Fibroblast of peridontal ligament (primary cell): Measurements from ENCODE around the gene MIEF1.
A peak's percentile ranks its signal among the peaks of the same experiment; 100 is the strongest.
"Not testable (repeated sequence)": the region's sequence is repeated elsewhere in the genome, so short reads cannot be mapped to it uniquely, and the experiment has no call there.

Experiments used
- DNase-seq: peaks from one replicate; pipeline ENCODE4 v3.0.0-alpha.2; 2010; ENCODE audit errors: extremely low read depth

MIEF1 gene

DNA sequence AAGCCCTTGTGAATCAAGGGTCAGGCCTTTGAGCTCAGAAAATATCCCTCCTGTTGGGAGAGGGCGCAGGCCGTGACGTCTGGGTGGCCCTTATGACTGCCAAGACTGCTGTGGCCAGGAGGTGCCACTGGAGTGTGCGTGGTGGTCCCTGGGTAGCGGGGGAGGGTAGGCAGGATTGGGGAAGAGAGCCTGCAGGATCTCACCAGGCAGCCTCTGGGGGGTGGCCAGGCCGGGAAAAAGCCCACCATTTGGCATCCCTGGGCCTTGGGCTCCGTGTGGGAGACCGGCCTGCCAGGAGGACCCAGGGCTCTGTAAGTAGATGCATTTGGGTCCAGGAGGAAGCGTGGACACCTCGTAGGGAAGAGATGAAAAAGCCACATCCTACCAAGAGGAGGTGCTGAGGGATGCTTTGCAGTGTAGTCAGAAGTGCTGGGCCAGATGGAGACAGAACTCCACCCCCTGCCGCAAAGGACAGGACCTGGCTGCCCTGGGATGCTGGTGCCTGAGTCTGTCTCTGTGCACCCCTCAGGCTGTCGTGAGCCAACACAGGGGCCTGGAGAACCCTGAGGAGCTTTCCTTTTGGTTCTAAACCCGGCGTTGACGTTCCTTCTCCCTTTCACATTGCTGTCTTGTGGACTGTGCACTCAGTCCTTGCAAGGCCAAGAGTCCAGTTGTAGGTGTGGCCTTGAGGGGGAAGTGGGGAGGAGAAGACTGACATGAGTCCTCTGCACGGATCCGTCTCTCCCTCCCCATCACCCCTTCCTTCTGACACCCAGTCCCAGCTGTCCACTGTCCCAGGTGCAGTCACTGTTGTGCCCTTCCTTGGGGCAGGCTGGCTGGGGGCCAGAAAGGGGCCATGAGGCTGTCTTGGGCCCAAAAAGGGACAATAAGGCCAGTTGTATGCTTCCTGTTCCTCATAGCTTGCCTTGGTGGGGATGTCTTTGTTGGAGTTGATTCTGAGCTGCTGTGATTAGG, 12.7 kb upstream of the MIEF1 start:
- DNase-seq, result no peak

DNA sequence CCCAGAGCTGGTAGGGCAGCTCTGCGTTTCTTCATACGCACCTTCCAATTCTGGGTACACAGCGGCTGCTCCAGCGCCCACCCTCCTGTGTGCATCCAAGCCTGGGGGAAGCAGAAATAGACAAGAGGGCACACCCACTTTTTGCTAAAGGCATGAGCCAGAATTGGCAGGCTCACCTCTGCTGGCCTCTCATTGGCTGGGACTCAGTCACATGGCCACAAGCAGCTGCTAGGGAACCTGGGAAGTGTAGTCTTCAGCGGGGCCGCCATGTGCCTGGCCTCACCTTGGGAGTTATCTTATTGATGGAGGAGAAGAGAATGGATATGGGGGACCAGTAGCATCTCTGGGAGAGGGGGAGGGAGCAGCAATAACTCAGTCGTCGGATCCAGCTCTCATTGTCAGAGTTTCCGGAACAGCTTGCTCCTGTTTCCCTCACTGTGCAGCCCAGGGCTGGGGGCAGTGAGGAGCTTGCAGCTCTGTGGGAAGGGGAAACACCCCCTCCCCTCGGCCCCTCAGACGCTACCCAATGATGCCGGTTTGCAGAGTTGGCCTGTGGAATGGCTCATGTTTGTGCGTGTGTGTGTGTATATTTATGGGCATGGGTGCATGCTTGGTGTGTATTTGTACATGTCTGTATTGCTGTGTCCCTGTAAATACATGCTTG, 11.8 kb upstream of the MIEF1 start:
- peak; percentile 57 for DNase-seq

- DNase-seq, result no peak
These were observed 11.0 kb upstream of the MIEF1 start for GRCh38 chr22:39490966-39491680.

DNA sequence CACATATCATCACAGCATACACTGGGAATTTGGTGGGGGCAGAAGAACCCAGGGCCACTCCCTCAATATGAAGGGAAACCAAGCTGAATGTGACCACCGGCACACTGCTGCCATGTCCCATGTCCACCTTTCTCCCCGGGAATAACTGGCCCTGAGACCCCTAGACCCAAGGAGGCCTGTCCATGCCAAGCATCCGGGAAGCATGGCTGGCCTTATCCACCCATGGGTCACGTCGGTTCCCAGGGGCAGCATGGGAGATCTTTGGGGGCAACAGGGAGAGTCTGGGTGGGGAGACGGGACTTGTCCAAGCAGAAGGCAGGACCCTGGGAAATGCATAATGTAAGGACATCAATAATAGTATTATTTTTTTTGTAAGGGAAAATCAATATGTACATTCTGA, 10.4 kb upstream of the MIEF1 start:
- no peak for DNase-seq

- no peak for DNase-seq
These were observed 9.9 kb upstream of the MIEF1 start for GRCh38 chr22:39492186-39492585.

DNA sequence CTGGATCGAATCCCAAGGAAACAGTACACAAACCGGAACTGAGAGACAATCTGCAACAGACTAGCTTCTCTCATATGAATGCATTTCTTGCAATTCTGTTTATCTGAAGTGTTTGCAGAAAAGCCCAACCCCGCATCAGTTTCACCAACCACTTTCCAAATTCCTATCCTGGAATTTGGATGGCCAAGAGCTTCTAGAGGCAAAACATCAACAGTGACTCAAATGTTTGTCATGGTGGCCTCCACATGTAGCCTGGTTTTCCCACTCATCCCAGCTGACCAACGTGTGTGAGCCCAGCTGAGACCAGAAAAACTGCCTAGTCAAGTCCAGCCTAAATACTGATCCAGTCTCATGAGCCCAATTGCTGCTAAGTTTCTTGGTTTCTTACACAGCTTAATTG, 8.3 kb upstream of the MIEF1 start:
- DNase-seq, result peak; percentile 92

DNA sequence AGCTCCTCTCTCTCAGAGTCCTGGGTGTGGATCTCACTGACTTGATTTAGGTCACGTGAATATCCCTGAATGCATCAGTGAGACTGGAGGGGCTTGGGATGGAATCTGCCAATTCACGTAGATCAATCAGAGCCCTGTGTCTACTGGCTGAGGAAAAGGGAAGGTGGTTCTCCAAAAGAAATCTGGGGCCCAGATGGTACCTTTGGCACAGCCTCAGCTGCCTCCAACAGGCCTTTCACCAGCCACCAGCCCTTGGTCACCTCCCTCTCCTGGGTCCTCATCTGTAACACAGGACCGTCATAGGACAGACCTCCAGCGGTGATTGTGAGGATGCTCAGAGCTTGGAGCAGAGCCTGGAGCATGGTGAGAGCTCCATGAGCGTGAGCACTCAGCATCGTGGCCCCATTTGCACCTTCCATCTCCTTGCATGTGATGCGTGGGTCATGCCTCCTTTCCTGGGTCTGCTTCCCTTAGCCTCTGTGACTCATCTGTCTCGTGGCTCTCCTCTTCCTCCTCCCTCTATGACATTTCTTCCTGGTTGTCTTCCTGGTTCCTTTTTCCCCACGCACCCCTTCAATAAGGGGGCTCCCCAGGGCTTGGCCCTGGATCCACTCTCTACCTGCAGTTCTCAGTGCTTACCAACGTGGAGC, 7.5 kb upstream of the MIEF1 start:
- DNase-seq, result no peak

DNA sequence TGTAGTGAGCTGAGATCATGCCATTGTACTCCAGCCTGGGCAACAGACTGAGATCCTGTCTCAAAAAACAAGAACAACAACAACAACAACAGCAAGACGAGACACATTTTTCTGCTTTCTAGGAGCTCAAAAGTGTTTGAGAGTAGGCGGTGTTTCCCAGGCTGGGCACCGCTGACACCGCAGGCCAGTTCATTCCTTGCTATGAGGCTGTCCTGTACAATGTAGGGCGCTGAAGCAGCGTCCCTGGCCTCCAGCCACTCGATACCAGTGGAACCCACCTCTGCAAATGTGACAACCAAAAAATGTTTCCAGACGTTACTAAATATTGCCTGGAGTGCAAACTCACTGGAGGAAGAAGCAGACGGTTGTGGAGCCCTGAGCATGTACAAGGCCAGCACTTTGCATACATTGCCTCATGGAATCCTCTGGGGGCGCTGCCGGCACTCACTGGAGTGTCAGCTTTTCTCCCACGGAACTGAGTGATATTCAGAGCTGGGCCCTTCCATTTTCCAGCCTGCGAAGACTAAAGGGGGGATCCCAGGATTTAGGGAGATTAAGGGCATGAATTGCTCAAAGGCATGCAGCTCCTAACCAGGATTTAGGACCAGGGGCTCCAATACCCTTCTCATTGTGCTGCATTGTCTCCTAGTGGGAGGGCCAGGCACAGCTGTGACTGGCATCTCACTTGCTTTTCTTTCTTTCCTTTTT, 5.8 kb upstream of the MIEF1 start:
- DNase-seq, result peak; percentile 64

- no peak for DNase-seq
These were observed 4.7 kb upstream of the MIEF1 start for GRCh38 chr22:39497429-39497828.

DNA sequence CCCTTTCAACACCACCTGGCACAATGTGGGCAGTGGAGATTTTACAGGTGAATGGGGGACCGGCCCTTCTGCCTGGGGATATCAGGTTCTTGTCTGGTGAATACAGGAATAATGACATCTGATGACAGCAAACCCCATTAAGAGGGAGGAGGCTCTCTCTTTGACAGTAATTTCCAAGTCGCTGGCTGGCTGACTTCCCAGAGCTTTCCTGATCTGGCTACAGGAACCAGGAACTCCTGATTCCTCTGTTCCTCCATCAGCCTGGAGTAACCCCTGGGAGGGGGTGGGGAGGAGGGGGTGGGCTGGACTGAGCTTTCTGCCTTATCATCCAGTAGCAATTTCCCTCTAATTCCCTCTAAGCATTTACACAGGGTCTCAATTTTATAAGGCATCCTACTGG, 3.7 kb upstream of the MIEF1 start:
- DNase-seq, result no peak

GRCh38 chr22:39498802-39499201, 3.3 kb upstream of the MIEF1 start:
- DNase-seq, result no peak

GRCh38 chr22:39500101-39500500, 2.0 kb upstream of the MIEF1 start:
- DNase-seq, result no peak

GRCh38 chr22:39501644-39502108, 414 bp upstream of the MIEF1 start:
- no peak for DNase-seq

DNA sequence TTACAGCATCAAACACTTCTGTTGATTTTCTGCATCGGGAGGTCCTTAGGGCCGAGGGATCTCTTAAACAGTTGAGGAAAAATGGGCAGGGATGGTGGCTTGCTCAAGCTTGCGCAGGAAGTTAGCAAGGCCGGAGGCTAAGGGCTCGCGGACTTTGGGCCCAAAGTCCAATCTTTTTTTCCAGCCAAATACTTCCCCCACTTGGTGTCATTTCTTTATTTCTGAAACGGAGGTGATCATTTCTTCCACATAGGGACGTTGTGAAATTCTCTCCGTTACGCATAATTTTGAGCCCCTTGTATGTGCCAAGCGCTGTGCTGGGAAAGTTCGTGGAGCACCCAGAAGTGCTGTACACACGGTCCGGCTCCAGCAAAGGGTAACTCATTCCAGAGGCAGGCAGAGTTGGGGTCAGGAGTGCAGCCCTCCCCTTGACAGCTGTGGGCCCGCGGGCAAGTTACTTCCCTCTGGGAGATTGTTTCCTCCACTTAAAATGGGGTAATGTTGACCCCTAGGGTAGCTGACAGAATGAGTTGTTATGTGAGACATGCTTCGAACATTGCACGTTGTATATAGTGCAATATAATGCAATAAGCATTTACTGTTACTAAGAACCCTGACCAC, 809 bp downstream of the MIEF1 start:
- DNase-seq, result peak; percentile 44

GRCh38 chr22:39503630-39504029, 1.5 kb downstream of the MIEF1 start:
- DNase-seq, result no peak

GRCh38 chr22:39504071-39504470, 2.0 kb downstream of the MIEF1 start:
- DNase-seq, result no peak

- not testable (repeated sequence) for DNase-seq
These were observed 4.9 kb downstream of the MIEF1 start for GRCh38 chr22:39507021-39507420.

DNA sequence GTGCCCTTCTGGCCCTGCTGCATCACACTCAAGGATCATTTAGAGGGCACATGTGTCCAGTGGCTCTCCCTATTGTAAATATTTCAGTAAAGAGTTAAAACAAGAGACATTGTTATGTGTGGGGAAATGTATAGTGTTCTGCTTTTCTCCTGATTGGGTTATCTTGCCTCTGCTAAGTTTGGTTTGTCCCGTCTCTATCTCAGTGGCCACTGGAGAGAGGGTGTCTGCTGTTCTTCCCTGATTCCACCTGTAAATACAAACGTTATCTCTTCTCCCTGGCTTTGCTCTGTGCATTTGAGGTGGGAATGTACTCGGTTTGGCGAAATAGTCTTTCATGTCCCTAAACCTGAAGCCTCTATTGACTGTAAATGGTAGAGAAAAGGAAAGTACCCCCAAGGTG, 6.3 kb downstream of the MIEF1 start:
- no peak for DNase-seq

- DNase-seq, result no peak
These were observed 8.5 kb downstream of the MIEF1 start for GRCh38 chr22:39510529-39511149.

DNA sequence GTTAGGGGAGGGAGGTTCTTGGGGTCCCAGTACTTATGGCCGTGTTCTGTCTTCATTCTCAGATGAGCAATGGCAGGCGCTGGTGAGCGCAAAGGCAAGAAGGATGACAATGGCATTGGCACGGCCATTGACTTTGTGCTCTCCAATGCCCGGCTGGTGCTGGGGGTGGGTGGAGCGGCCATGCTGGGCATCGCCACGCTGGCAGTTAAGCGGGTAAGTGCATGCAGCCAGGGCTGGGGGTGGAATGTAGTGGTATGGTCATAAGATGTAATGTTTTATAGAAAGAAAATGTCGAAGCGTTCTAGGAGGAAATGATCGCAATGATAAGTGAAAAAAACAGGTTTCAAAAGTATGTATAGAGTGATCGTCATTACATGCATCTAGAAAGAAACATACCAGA, 9.1 kb downstream of the MIEF1 start:
- no peak for DNase-seq
